Jurkat, Clone E6-1 (cell line): ENCODE results near the gene FBXO31.
"Not testable (repeated sequence)": the region's sequence is repeated elsewhere in the genome, so short reads cannot be mapped to it uniquely, and the experiment has no call there.

Experiments used
- DNase-seq: peaks from one replicate; pipeline ENCODE4 v3.0.0-alpha.2; 2011; ENCODE audit warnings: low read depth, low spot score
- H3K4me3 ChIP-seq: 2 replicates; pipeline ENCODE4 v1.5.1; 2011; ENCODE audit warnings: mild to moderate bottlenecking, low read length, control low read depth, moderate library complexity

Gene FBXO31

GRCh38 chr16:87367529-87367928 is 16.0 kb downstream of the FBXO31 start:
- DNase-seq: no peak

GRCh38 chr16:87366930-87367329 is 16.6 kb downstream of the FBXO31 start:
- DNase-seq: no peak
- H3K4me3 ChIP-seq: no peak overlapping the region

More at GRCh38 chr16:87367529-87367928, 16.0 kb downstream of the FBXO31 start:
- no peak overlapping the region for H3K4me3 ChIP-seq

- no peak for DNase-seq
- H3K4me3 ChIP-seq: no peak overlapping the region
Observed at GRCh38 chr16:87366288-87366687, 17.3 kb downstream of the FBXO31 start.

GRCh38 chr16:87365021-87365713 is 18.4 kb downstream of the FBXO31 start:
- no peak overlapping the region for H3K4me3 ChIP-seq
- no peak for DNase-seq

GRCh38 chr16:87363771-87364455 is 19.7 kb downstream of the FBXO31 start:
- no peak for DNase-seq
- H3K4me3 ChIP-seq: no peak overlapping the region

GRCh38 chr16:87362828-87363559 is 20.6 kb downstream of the FBXO31 start:
- H3K4me3 ChIP-seq, DNase-seq: not testable (repeated sequence)

- DNase-seq: no peak
- no peak overlapping the region for H3K4me3 ChIP-seq
Observed at GRCh38 chr16:87361916-87362619, 21.5 kb downstream of the FBXO31 start.

- no peak overlapping the region for H3K4me3 ChIP-seq
- no peak for DNase-seq
Observed at GRCh38 chr16:87360862-87361610, 22.5 kb downstream of the FBXO31 start.

GRCh38 chr16:87359121-87359520 is 24.5 kb downstream of the FBXO31 start:
- no peak for DNase-seq
- no peak overlapping the region for H3K4me3 ChIP-seq

- no peak for DNase-seq
- no peak overlapping the region for H3K4me3 ChIP-seq
Observed at GRCh38 chr16:87358696-87359095, 24.9 kb downstream of the FBXO31 start.

GRCh38 chr16:87358250-87358649 is 25.3 kb downstream of the FBXO31 start:
- no peak overlapping the region for H3K4me3 ChIP-seq
- DNase-seq: no peak

GRCh38 chr16:87356491-87356853 is 27.1 kb downstream of the FBXO31 start:
- H3K4me3 ChIP-seq: no peak overlapping the region
- no peak for DNase-seq

- no peak overlapping the region for H3K4me3 ChIP-seq
- no peak for DNase-seq
Observed at GRCh38 chr16:87353613-87354012, 30.0 kb downstream of the FBXO31 start.

GRCh38 chr16:87352818-87353217 is 30.8 kb downstream of the FBXO31 start:
- no peak for DNase-seq
- no peak overlapping the region for H3K4me3 ChIP-seq

- DNase-seq: no peak
- H3K4me3 ChIP-seq: no peak overlapping the region
Observed at GRCh38 chr16:87351320-87351698, 32.3 kb downstream of the FBXO31 start.

GRCh38 chr16:87350681-87351319 is 32.8 kb downstream of the FBXO31 start:
- DNase-seq: no peak
- H3K4me3 ChIP-seq: no peak overlapping the region

- H3K4me3 ChIP-seq: no peak overlapping the region
Observed at GRCh38 chr16:87350031-87350430, 33.5 kb downstream of the FBXO31 start.

GRCh38 chr16:87348616-87349157 is 34.9 kb downstream of the FBXO31 start:
- no peak overlapping the region for H3K4me3 ChIP-seq
- no peak for DNase-seq

More at GRCh38 chr16:87350031-87350430, 33.5 kb downstream of the FBXO31 start:
- no peak for DNase-seq
